HCT116 (cell line): ENCODE data around the gene VWF. TPM values are rescaled to one million over a fixed set of nuclear protein-coding genes. Genes with fewer than 3 reads are reported as not detected.

Experiments used
- ATAC-seq: fragments of 200-7000 bp; cut with Tn5 transposase; 2 replicates; pipeline ENCODE4 v1.9.1; 2020; ENCODE audit warnings: mild to moderate bottlenecking, moderate library complexity
- BruUV-seq: library from RNA; stranded (reverse); fragments of 400-500 nt; replicated peaks from 2 replicates; lab custom pipeline; 2021; lab: Mats Ljungman, UMichigan
- CTCF ChIA-PET: fragments of 300-600 bp; sonication (Branson Sonifier 250); formaldehyde crosslinking; loops from one replicate; lab custom pipeline; 2021; ENCODE audit warnings: antibody characterized with exemption; lab: Charles Lee
- POLR2A ChIA-PET: fragments of 300-600, 350-600 bp; sonication (Branson Sonifier 250); formaldehyde crosslinking; loops from one replicate; lab custom pipeline; 2021; ENCODE audit warnings: antibody characterized with exemption; lab: Charles Lee
- RAD21 ChIA-PET, 2 experiments: fragments of 300-600 bp; sonication (Branson Sonifier 250); formaldehyde crosslinking; loops; one replicate each; lab custom pipeline; 2023; ENCODE audit warnings: low total read pairs in 2 of 2; ENCODE audit not compliant: uncharacterized antibody in 2 of 2, unreplicated experiment in 2 of 2, low non-redundant PET in 1 of 2; lab: Charles Lee
- DNase-seq: peaks from one replicate; pipeline ENCODE4 v3.0.0-alpha.2; 2010; ENCODE audit warnings: low read depth, low spot score
- H2AFZ ChIP-seq: fragments of 200-600 bp; shearing (Covaris generic), sonication (generic); 2 replicates; pipeline ENCODE4 v1.6.1; 2017; ENCODE audit warnings: low read depth, mixed run types, mixed read lengths, antibody characterized with exemption, low read length; ENCODE audit not compliant: poor library complexity, severe bottlenecking
- H3K27ac ChIP-seq: 2 replicates; pipeline ENCODE4 v1.5.1; 2012; ENCODE audit warnings: low read depth, low read length
- H3K27me3 ChIP-seq: fragments of 200-600 bp; sonication (generic); 2 replicates; pipeline ENCODE4 v1.6.1; 2016; ENCODE audit warnings: mixed run types, low read length, mixed read lengths; ENCODE audit not compliant: insufficient read depth
- H3K36me3 ChIP-seq, 2 experiments: fragments of 200-500 bp in 1 of 2; fragments of 200-600 bp in 1 of 2; sonication (Bioruptor generic) in 1 of 2; sonication (generic) in 1 of 2; 2 replicates each; pipeline versions ENCODE4 v1.5.1 to v1.6.1; 2014 to 2016; ENCODE audit warnings: low read length in 2 of 2, inconsistent platforms in 1 of 2, mixed read lengths in 1 of 2, mixed run types in 1 of 2; ENCODE audit not compliant: insufficient read depth in 2 of 2, control insufficient read depth in 1 of 2
- H3K4me1 ChIP-seq, 2 experiments: fragments of 200-600 bp in 1 of 2; sonication (generic) in 1 of 2; 2 replicates each; pipeline versions ENCODE4 v1.5.1 to v1.6.1; 2012 to 2017; ENCODE audit warnings: low read length in 2 of 2, inconsistent platforms in 1 of 2, mild to moderate bottlenecking in 1 of 2, mixed read lengths in 1 of 2, mixed run types in 1 of 2, moderate library complexity in 1 of 2; ENCODE audit not compliant: insufficient read depth in 2 of 2, control insufficient read depth in 1 of 2
- H3K4me2 ChIP-seq: fragments of 200-600 bp; sonication (generic); 2 replicates; pipeline ENCODE4 v1.6.1; 2017; ENCODE audit warnings: mixed run types, low read length, mixed read lengths
- H3K4me3 ChIP-seq, 2 experiments: fragments of 200-600 bp in 1 of 2; sonication (generic) in 1 of 2; replicated peaks in 1 of 2; 2 replicates each; pipeline ENCODE4 v1.5.1; 2011 to 2016; ENCODE audit warnings: low read length in 2 of 2, control low read depth in 1 of 2, low read depth in 1 of 2, mild to moderate bottlenecking in 1 of 2, mixed read lengths in 1 of 2, mixed run types in 1 of 2
- H3K79me2 ChIP-seq: fragments of 200-600 bp; sonication (generic); 2 replicates; pipeline ENCODE4 v1.6.1; 2017; ENCODE audit warnings: mild to moderate bottlenecking, mixed run types, low read length, moderate library complexity, mixed read lengths; ENCODE audit not compliant: insufficient read depth
- H3K9ac ChIP-seq: fragments of 200-600 bp; sonication (generic); 2 replicates; pipeline ENCODE4 v1.6.1; 2016; ENCODE audit warnings: low read length, mixed read lengths
- H3K9me2 ChIP-seq: fragments of 200-600 bp; sonication (generic), shearing (Covaris generic); 2 replicates; pipeline ENCODE4 v1.6.1; 2017; ENCODE audit warnings: mixed run types, mild to moderate bottlenecking, moderate library complexity; ENCODE audit not compliant: insufficient read depth
- H3K9me3 ChIP-seq, 2 experiments: fragments of 200-500 bp in 1 of 2; fragments of 200-600 bp in 1 of 2; sonication (Bioruptor generic) in 1 of 2; sonication (generic) in 1 of 2; 2 replicates each; pipeline ENCODE4 v1.6.1; 2014 to 2017; ENCODE audit warnings: low read length in 2 of 2, mixed read lengths in 2 of 2, inconsistent platforms in 1 of 2, low read depth in 1 of 2, mild to moderate bottlenecking in 1 of 2, mixed run types in 1 of 2, moderate library complexity in 1 of 2; ENCODE audit not compliant: control insufficient read depth in 1 of 2, insufficient read depth in 1 of 2
- H4K20me1 ChIP-seq: fragments of 200-600 bp; sonication (generic), shearing (Covaris generic); 2 replicates; pipeline ENCODE4 v1.6.1; 2017; ENCODE audit warnings: mixed run types, mild to moderate bottlenecking, moderate library complexity; ENCODE audit not compliant: insufficient read depth
- EGR1 ChIP-seq: IDR thresholded peaks from 2 replicates; pipeline ENCODE4 v1.6.1; 2012; ENCODE audit warnings: low read depth
- ELF1 ChIP-seq: IDR thresholded peaks from 2 replicates; pipeline ENCODE4 v1.6.1; 2012; ENCODE audit warnings: low read depth, borderline replicate concordance
- FOSL1 ChIP-seq: IDR thresholded peaks from 2 replicates; pipeline ENCODE4 v1.6.1; 2012; ENCODE audit warnings: low read depth
- POLR2AphosphoS5 ChIP-seq: IDR thresholded peaks from 2 replicates; pipeline ENCODE4 v1.6.1; 2011; ENCODE audit warnings: mild to moderate bottlenecking, low read depth, low read length, moderate library complexity
- SRF ChIP-seq: IDR thresholded peaks from 2 replicates; pipeline ENCODE4 v1.6.1; 2012; ENCODE audit warnings: low read depth
- TCF7L2 ChIP-seq: IDR thresholded peaks from 2 replicates; pipeline ENCODE4 v1.7.0; 2011; ENCODE audit warnings: borderline replicate concordance, inconsistent platforms; ENCODE audit not compliant: insufficient read depth, insufficient read length; ENCODE audit errors: extremely low read depth
- intact Hi-C: fragments of 100-400 bp; cut with micrococcal nuclease; formaldehyde crosslinking; loops from 2 replicates; pipeline ENCODE4 v1.10.0; 2022
- total RNA-seq: library from RNA; stranded (reverse); gene quantifications from one replicate; pipeline ENCODE4 v1.2.1, GENCODE V29; 2021; ENCODE audit not compliant: unreplicated experiment
- TF ChIP-seq, protein P1 (sequence below): IDR thresholded peaks from 2 replicates; pipeline ENCODE4 v1.6.1; 2012; ENCODE audit warnings: low read depth

Gene VWF
- total RNA-seq, 1 experiment from 2014 or later: 0.57 TPM

DNA sequence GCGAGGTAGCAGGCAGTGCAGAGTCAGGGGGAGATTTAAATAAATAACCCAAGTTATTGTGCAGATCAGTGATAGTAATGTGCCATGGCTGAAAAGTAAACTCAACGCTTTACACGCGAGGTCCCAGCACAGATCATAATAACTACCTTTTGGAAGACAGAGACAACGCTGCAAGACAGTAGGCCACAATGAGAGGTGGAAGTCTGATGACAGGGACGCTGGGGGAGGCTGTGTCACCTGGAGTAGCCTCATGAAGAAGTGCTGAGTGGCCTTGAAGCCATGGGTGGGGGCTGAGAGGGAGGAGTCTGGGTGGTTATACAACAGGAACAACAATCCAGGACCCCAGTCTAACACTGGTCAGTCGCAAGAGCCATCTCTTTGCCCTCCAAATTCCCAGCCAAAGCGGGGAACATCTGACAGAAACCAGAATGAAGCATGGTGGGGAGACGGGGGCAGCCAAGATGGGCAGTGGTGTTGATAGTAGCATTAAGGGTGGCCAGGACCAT is 207.6 kb downstream of the VWF start:
- POLR2A ChIA-PET: no interaction called here
- ATAC-seq (no peak), DNase-seq (no peak)
- H3K4me3 ChIP-seq: no peak overlapping the region
- intact Hi-C loops: no loop called here
- no peaks in the 10 kb centered on the region for H4K20me1 ChIP-seq
- H3K9me3 ChIP-seq: no peaks in the 10 kb centered on the region
- no peak overlapping the region for H2AFZ ChIP-seq
- H3K4me1 ChIP-seq: no peaks in the 10 kb centered on the region
- RAD21 ChIA-PET: no interaction called here
- H3K27ac ChIP-seq: no peak overlapping the region
- no peaks in the 10 kb centered on the region for H3K36me3 ChIP-seq
- no peaks in the 10 kb centered on the region for H3K9me2 ChIP-seq
- no peak overlapping the region for H3K4me2 ChIP-seq
- BruUV-seq: no TSS peak
- 0 out of 2 replicates have a peak, but pooled peaks cover 5% of the 10 kb centered on the region for H3K27me3 ChIP-seq
- TF ChIP-seq SRF (no peak), ELF1 (no peak), TCF7L2 (no peak), EGR1 (no peak), POLR2AphosphoS5 (no peak), FOSL1 (no peak)
- TF ChIP-seq, protein P1, sequence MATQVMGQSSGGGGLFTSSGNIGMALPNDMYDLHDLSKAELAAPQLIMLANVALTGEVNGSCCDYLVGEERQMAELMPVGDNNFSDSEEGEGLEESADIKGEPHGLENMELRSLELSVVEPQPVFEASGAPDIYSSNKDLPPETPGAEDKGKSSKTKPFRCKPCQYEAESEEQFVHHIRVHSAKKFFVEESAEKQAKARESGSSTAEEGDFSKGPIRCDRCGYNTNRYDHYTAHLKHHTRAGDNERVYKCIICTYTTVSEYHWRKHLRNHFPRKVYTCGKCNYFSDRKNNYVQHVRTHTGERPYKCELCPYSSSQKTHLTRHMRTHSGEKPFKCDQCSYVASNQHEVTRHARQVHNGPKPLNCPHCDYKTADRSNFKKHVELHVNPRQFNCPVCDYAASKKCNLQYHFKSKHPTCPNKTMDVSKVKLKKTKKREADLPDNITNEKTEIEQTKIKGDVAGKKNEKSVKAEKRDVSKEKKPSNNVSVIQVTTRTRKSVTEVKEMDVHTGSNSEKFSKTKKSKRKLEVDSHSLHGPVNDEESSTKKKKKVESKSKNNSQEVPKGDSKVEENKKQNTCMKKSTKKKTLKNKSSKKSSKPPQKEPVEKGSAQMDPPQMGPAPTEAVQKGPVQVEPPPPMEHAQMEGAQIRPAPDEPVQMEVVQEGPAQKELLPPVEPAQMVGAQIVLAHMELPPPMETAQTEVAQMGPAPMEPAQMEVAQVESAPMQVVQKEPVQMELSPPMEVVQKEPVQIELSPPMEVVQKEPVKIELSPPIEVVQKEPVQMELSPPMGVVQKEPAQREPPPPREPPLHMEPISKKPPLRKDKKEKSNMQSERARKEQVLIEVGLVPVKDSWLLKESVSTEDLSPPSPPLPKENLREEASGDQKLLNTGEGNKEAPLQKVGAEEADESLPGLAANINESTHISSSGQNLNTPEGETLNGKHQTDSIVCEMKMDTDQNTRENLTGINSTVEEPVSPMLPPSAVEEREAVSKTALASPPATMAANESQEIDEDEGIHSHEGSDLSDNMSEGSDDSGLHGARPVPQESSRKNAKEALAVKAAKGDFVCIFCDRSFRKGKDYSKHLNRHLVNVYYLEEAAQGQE: no peak
- CTCF ChIA-PET: interaction anchor here (1.6 kb wide), 1 partner anchor 121 kb away, joined by 6 read pairs; no protein-coding TSS in a partner anchor
- H3K9ac ChIP-seq: no peak overlapping the region
- H3K79me2 ChIP-seq: no peaks in the 10 kb centered on the region
